Germinal center (tissue), 1 donor: ENCODE data around the gene TYW1.
"Not testable (repeated sequence)": the region's sequence is repeated elsewhere in the genome, so short reads cannot be mapped to it uniquely, and the experiment has no call there.

Experiments
- DNase-seq: peaks from one replicate; pipeline ENCODE4 v3.0.0; 2012; ENCODE audit warnings: mixed read lengths, low spot score

The TYW1 gene

DNA sequence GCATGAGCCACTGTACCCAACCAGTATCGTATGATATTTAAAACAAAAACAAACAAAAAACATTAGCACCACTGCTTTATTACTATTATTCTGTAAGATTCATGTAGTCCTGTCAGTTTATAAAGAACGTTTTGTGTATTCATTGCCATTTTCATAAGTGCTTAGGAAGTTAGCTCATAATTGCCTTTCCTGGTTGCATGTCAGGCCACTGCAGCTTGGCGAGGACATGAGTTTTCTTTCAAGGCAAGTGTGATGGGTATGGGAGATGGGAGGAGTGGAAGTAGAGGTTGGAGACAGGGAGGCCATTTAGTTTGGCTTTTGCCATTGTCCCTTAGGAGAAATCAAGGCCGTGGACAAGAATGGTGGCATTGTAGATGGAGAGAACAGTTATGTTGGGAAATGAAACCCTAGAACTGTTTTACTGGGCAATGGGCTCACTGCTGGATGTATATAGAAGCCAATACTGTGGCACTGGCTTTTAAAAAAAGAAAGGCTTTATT, 48.9 kb downstream of the TYW1 start:
- no peak for DNase-seq

DNA sequence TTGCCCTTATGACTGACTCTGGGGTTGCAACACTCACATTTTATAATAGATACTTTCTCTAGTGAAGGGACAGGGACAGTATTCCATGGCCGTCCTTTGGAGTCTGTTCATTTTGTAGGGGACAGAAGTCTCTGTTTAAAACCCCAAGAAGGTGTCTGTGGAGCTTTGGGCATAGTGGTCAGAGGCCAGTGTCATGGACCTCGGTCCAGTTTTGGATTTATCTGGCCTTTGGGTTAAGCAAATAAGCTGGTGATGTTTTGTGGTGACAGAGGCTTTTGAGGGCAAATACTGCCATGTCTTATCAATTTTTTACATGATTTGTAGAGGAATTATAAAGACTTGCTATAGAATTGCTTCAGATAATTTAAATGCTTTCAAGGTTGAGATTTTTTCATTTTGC, 50.2 kb downstream of the TYW1 start:
- DNase-seq = not testable (repeated sequence)

DNA sequence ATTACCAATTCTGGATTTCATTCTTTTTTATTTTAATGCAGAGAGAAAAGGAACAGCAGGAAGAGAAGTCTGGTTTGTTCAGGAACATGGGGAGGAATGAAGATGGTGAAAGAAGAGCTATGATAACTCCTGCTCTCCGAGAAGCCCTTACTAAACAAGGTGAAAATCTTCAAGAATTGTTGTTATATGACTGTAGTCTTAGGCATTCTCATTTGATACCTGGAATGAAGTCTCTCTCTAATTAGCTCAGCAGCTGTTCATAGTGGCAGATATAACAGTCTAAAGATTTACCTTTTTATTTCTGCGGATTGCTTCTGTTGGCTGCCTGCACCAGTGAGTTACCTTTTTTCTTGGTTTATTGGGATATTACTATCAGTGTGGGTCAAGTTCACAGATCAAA, 53.3 kb downstream of the TYW1 start:
- not testable (repeated sequence) for DNase-seq

DNA sequence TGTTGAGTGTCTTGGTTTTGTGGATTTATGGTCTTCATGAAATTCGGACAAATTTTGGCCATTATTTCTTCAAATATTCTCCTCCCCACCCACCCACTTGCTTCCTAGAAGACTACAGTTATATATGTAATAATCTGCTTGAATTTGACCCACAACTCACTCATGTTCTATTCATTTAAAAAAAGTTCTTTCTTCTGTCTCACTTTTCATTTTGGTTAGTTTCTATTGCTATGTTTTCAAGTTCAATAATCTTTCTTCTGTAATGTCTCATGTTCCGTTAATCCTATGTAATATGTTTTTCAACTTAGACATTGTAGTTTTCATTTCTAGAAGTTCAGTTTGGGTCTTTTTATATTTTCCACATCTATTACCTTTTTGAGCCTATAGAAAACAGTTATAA, 55.5 kb downstream of the TYW1 start:
- not testable (repeated sequence) for DNase-seq

DNA sequence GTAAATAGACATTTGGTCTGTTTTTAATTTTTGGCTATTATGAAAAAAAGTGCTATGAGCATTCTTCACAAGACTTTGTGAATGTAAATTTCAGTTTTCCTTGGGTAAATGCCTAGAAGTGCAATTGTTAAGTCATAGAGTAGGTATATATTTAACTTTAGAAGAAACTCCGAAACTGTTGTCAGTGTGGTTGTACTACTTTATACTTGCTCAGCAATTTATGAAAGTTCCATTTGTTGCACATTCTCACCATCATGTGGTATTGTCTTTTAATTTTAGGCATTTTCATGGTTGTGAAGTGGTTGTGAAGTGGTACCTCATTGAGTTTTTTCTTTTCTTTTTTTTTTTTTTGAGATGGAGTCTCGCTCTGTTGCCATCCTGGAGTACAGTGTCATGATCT, 60.0 kb downstream of the TYW1 start:
- no peak for DNase-seq

DNA sequence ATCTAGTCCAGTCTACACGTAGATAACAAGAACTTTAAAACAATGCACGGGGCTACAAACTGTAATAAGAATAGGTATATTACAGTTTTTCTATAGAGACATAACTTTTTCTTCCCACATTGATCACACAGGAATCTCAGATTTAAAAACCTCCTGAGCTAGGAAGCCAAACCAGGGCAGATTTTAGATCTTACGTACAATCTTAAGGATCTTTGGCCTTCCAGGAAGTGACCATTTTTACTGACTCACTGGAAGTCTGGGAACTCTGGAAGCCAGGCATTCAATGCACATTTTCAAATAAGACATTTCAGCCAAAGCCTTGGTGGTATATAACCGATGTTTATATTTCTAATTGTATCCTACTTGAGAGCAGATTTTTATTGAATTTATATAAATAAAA, 64.7 kb downstream of the TYW1 start:
- DNase-seq = not testable (repeated sequence)

DNA sequence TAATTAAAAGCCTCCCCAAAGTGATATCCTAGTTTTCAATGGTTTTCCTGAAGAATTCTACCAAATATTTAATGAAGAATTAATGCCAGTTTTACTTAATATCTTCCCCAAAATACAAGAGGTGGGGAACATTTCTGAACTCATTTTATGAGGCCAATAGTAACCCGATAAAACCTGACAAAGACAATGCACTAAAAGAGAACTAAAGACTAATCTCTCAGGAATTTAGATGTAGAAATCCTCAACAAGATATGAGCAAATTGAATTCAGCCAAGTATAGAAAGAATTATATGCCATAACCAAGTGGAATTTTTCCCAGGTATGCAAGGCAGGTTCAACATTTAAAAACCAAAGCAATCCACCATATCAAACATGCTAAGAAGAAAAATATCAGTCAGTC, 66.2 kb downstream of the TYW1 start:
- DNase-seq = not testable (repeated sequence)

DNA sequence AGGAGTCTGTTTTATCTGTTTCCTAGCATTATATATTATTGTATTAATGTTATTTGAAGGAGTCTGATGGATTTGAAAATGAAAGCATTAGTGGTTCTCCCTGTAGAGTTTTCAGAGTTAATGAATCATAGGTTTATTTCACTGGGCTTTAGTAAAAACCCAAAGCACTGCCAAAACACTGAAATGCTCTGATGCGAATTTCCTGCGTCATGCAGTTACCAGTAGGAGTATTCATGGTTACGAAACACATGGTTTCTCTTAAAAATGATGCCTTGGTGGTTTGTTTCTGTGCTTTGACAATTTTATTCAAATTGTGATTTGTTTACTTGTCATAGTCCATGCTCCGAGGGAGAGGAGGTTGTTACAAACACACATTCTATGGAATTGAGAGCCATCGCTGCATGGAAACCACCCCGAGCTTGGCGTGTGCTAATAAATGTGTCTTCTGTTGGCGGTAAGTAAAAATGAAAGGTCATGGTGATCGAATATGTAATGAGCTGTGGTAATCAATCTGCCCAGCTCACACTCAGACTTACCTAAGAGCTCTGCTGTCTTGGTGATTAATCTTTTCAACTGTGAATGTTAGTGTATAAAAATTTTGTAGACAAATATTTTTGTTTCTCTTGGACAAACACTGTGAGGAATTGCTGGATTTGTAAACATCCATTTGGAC, 70.5 kb downstream of the TYW1 start:
- not testable (repeated sequence) for DNase-seq

DNA sequence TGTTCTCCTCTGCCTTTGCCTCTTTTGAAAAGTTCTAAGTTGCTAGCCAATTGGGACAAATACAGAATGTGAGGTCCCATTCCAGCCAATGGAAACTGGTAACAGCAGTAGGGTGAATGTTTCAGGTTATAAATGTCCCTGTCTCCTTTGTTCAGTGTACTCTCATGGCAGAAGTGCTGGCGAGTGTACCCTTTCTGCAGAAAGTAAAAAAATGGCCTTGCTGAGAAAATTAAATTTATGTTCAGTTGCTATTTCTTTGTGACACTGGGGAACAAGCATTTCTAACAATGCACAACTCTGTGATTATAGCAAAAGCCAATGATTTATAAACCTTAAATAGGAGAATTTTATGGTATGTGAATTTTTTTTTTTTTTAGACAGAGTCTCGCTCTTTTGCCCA, 79.5 kb downstream of the TYW1 start:
- not testable (repeated sequence) for DNase-seq

DNA sequence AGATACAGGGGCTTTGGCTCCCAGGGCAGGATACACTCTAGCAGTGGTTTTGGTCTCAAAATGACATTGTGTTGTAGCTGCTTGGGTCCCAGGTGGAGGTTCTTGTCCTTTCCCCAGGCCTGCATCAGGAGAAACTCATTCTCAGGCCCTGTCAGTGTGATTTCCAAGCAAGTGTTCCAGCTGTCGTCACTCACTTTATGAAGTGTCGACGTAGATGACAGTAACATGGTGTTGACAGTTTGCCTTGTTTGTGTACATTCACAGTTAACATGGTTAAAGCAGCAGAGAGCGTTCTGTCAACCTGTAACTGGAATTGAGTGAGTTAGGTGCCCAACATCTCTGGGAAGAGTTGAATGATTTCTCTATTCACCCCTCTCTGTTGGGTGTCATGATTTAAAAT, 86.2 kb downstream of the TYW1 start:
- DNase-seq = not testable (repeated sequence)

DNA sequence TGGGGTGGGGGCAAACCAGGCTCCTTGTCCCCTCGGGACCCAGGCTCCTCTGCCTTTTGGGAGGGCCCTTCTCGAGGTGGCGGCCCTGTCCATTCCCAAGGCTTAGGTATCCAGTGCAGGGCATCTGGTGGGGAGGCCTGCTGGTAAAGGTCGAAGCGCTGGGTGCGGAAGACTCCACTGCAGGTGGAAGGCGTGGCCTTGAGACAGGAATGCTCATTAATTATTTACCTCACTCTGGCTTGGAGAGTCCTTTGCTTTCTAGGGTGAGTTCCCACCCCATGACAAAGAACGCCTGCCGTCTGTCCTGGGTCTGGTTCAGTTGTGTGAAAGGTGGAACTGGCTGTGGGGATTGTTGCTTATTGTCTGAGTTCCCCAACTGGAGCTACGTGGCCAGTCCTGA, 92.6 kb downstream of the TYW1 start:
- DNase-seq = not testable (repeated sequence)

DNA sequence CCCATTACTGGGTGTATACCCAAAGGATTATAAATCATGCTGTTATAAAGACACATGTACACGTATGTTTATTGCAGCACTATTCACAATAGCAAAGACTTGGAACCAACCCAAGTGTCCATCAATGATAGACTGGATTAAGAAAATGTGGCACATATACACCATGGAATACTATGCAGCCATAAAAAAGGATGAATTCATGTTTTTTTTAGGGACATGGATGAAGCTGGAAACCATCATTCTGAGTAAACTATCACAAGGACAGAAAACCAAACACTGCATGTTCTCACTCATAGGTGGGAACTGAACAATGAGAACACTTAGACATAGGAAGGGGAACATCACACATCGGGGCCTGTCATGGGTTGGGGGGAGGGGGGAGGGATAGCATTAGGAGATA, 94.4 kb downstream of the TYW1 start:
- DNase-seq = not testable (repeated sequence)

DNA sequence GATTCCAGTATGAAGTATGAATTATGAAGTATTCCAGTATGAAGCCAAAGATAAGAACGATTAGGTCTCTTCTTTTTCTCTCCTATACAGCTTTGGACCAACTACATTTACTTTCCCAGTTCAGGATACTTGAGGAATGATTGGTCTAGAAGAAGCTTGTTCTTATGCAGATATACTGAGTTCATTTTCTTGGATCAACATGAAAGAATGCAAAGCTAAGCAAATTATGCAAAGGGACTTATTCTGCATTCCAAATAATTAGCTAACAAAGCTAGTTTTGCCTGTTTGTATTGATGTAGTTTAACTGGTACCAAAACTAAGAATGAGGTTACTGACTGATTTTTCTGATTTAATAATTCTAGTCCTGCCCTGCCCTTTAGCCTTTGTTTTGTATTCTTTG, 101.4 kb downstream of the TYW1 start:
- not testable (repeated sequence) for DNase-seq

DNA sequence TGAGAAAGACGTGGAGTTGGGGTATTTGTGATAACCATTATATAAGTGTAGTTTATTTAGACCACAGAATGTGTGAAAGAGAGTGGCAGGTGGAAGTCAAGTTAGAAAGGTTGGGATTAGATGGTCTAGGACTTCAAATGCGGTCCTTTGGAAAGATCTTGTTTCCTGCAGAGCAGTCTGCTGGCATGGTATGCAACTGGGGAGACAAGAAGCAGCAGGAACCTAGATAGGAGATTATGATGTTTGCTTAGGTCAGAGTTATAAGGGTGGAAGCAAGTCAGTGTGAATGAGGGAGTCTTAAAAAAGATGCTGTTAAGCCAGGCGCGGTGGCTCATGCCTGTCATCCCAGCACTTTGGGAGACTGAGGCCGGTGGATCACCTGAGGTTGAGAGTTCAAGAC, 102.8 kb downstream of the TYW1 start:
- DNase-seq = not testable (repeated sequence)

DNA sequence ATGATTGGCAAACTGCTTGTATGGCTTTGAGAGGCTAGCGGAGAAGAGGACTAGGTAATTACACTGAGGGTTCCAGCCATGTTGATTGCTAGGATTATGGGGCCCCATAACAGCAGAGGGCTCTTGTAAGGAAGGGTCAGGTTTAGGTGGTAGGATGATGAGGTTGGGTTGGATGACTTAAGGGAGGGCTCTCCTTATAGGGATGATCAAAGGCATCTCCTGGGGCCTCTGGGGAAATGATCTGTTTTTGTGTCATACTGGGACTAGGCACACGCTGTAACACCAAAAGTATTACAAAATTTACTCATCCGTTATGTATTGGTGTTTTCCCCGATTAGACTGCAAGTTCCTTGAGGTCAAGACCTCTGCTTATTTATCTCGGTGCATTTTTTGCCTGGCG, 103.4 kb downstream of the TYW1 start:
- DNase-seq = not testable (repeated sequence)

DNA sequence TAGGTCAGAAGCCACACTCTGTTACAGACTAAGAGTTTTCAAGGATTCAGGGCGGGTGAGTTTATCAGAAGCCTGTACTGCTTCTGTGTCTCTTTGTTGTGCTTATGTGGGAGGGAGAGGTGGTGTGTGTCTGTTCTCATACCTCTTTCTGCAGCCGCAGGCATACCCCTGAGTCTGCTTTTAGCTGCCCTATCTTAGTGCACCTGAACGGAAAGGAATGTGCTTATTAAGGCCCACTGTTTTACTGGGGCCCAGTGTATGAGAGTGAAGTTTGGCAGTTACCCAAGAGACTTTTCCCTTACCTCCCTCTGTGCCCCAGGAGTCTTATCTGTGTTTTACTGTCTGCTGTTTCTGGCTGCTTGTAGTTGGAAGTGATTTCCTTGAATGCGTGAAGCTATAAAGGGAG, 104.3 kb downstream of the TYW1 start:
- no peak for DNase-seq

DNA sequence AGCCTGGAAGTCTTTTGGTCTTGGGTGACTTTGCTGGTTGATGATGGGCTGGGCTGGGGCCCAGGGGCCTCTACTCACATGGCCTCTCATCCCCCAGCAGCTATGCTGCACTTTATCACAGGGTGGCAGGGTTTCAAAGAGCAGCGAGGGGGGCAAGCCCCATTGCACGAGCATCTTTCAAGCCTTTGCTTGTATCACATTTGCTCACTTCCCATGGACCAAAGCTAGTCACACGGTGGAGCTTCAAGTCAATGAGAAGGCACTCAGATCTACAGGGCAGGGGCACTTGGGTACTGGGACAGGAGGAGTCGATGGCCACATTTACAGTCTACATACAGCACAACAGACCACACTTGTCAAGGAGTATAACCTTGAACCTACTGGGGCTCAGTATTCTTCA, 108.3 kb downstream of the TYW1 start:
- DNase-seq = not testable (repeated sequence)

DNA sequence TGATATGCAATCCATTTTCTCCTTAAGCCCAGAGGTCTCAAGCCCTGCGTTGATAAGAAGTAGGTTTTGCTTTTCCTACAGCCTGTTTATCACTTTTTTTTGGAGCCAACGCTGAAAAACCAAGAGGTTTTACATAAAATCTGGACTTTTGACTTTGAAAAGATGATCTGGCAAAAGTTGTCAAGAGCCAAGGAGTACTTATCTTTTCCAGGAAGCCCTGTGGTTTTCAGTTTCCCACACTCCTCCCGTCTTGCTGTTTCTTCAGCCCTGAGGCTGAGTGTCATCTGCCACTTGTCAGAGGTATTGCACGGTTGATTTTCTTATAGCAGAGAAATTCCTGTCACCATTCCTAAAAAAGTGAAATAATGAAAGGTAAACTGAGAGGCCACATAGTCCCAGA, 108.7 kb downstream of the TYW1 start:
- no peak for DNase-seq

DNA sequence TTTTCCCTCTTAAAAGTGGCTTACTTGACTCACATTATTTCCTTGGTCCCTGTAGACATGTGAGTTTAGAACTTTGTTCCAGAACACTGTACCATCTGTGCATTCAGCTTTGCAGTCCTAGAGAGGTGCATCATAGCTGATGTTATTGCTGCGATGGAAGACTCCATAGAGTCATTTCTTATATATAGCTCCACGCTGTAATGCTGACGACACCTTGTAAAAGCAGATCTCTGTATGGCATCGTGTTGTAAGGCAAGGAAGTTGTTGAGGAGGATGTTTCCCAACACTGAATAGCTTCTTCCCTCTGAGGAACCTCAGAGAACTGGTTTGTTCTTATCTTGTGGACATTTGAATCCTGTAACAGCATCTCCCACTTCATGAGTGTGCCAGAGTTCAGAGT, 109.6 kb downstream of the TYW1 start:
- not testable (repeated sequence) for DNase-seq

DNA sequence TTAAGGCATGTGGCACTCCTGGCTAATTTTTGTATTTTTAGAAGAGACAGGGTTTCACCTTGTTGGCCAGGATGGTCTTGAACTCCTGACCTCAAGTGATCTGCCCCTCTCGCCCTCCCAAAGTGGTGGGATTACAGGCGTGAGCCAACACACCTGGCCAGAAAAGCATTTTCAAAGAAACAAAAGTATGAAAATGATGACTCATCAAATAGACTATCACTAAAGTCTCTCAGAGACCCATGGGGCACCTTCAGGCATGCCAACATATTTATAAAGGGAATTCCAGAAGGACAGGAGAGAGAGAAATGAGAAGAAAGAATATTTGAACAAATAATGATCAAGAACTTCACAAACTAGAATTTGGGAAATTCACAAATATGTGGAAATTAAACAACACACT, 114.7 kb downstream of the TYW1 start:
- DNase-seq = not testable (repeated sequence)

DNA sequence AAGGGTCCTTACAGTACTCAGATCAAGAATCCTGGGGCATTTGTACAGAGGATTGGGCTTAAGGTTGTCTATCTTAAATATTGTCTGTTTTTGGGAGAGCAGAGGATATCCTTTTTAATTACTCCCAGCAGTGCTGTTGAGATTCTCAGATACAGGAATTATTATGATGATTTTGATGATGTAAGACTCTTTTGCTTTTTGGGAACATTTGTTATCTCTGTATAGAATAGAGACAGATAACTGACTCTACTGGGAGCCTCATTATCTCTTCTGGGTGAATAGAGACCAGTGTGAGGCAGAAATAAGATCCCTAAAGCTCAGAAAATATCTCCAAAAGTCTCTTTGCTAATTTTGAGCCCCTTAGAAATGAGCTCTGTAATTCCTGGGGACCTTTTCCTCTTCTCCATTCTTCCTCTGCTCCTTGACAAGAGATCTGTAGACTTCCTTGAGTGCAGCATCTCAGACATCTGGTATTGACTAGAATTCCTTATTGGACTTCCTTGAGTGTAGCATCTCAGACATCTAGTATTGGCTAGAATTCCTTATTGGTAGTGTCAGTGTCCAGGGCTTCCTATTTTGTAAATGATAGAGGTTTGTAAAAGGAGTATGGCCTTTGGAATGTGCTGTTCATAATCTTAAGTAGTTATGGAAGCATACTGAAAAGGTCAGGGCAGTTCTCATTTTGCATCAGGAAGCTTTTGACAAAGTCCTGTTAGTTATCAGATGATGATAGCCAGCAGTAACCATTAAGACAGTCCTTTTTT, 118.0 kb downstream of the TYW1 start:
- not testable (repeated sequence) for DNase-seq

DNA sequence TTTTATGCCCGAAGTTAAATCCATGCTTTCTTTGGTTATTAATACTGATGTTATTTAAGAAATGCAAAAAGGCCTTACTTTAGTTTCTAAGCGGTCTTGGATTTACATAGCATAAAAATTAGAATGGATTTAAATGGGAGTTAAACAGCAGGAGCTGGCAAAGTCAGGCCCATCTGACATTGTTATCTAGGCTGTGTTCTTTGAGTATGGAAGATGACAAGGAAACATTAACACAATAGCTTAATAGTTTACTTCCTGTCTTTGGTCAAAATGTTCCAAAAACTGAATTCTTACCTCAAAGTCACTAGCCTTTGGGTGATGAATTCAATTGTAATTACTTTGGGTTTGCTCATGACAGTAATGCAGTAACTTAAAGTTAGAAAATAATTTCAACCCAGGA, 123.9 kb downstream of the TYW1 start:
- DNase-seq = not testable (repeated sequence)

DNA sequence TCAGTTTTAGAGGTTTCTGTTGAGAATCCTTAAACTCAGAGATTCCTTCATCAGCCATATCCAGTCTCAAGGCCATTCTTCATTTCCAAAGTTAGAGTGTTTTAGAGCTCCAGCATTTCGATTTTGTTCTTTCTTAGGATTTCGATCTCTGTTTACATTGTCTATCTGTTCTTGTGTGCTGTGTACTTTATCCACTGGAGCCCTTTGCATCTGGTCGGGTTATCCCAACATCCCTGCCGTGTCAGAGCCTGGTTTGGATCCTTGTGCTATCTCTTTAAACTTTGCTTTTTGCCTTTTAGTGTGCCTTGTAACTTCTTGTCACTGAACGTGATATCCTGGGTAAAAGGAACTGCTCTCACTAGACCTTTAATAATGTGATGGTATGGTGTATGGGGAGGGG, 131.6 kb downstream of the TYW1 start:
- DNase-seq = not testable (repeated sequence)
